Measurements from ENCODE around the gene RPS14. TPM values are rescaled to one million over a fixed set of nuclear protein-coding genes. Genes with fewer than 3 reads are reported as not detected.

Gene RPS14
- total and polyA plus RNA-seq, 2 of the 4 experiments (the other 2 are of a cell fraction), result 6,296 to 7,310 TPM

- Histone ChIP-seq H2AFZ (replicated peaks; ENCODE audit: low read length, poor library complexity) (no peak overlapping the region), H4K8ac (ENCODE audit: low read depth in 2 of 2, low read length in 2 of 2) (peak overlapping the region; percentile 10 to 34; a peak in 3 of 4 replicates), H3K56ac (ENCODE audit: extremely low read depth, insufficient read depth, low read length) (no peak overlapping the region), H3K79me1 (ENCODE audit: low read depth in 1 of 2, low read length in 2 of 2) (peaks cover 15 to 61% of the 10 kb centered on the region in 2 experiments; a peak in 3 of 4 replicates), H3K4me1 (ENCODE audit: control insufficient read depth, insufficient read depth, low read length) (peaks cover 48% of the 10 kb centered on the region), H2BK20ac (ENCODE audit: low read depth, low read length) (0 out of 2 replicates have a peak overlapping the region, but pooled peaks have one; percentile 38), H3K9me3 (ENCODE audit: control insufficient read depth, insufficient read depth, low read length) (no peaks in the 10 kb centered on the region), H4K91ac (ENCODE audit: insufficient read depth, low read depth, low read length) (peak overlapping the region; percentile 72), H2AK9ac (replicated peaks; ENCODE audit: low read depth, low read length, poor library complexity) (peak overlapping the region; percentile 47), H2AK5ac (ENCODE audit: low read depth, low read length) (peak overlapping the region; percentile 30), H3K4ac (ENCODE audit: low read depth, low read length) (peak overlapping the region; percentile 87), H2BK5ac (ENCODE audit: low read depth, low read length, poor library complexity, severe bottlenecking) (peak overlapping the region; percentile 99), H3K23ac (ENCODE audit: low read depth, low read length) (peak overlapping the region; percentile 74; the same call in 1 of the 2 replicates), H2BK15ac (ENCODE audit: low read depth, low read length) (peak overlapping the region; percentile 45; the same call in 2 of the 3 replicates), H3K27me3 (ENCODE audit: control insufficient read depth, insufficient read depth, low read length) (no peaks in the 10 kb centered on the region), H3K18ac (ENCODE audit: low read depth, low read length) (peak overlapping the region; percentile 55; the same call in 1 of the 2 replicates), H2BK120ac (ENCODE audit: low read depth, low read length) (peak overlapping the region; percentile 65; the same call in 1 of the 2 replicates), H3K36me3 (ENCODE audit: control insufficient read depth, insufficient read depth, low read length) (peaks cover 3% of the 10 kb centered on the region; the same call in 1 of the 2 replicates), H3K9ac (ENCODE audit: low read depth, low read length) (peak overlapping the region; percentile 35; the same call in 1 of the 2 replicates), H3K9me1 (ENCODE audit: insufficient read depth, low read length) (peaks cover 17% of the 10 kb centered on the region), H4K20me1 (ENCODE audit: insufficient read depth, low read length) (peaks cover 58% of the 10 kb centered on the region), H4K5ac (ENCODE audit: low read depth, low read length) (peak overlapping the region; percentile 41; the same call in 1 of the 2 replicates), H3K4me2 (ENCODE audit: low read depth, low read length) (peak overlapping the region; percentile 88), H3K14ac (replicated peaks; ENCODE audit: low read depth, low read length) (peak overlapping the region; percentile 48), H3K4me3 (ENCODE audit: insufficient read depth, low read depth, low read length) (no peak overlapping the region), H3K27ac (ENCODE audit: insufficient read depth, low read length) (peak overlapping the region; percentile 75)
- CTCF ChIA-PET, result interaction anchor here (1.5 kb wide), 2 partner anchors 21 to 31 kb away, joined by 3 to 4 read pairs; no protein-coding TSS in a partner anchor
- TF ChIP-seq RCOR1 (IDR thresholded peaks at IDR 0.05; ENCODE audit: insufficient replicate concordance, low read length) (no peak), MXI1 (IDR thresholded peaks at IDR 0.05; ENCODE audit: borderline replicate concordance, low read depth, low read length) (no peak), CEBPB (IDR thresholded peaks at IDR 0.05; ENCODE audit: low read depth, low read length) (no peak), USF2 (IDR thresholded peaks at IDR 0.05; ENCODE audit: low read depth, low read length) (no peak), RFX5 (IDR thresholded peaks at IDR 0.05; ENCODE audit: low read depth, low read length) (no peak), POLR2A (IDR thresholded peaks at IDR 0.05; ENCODE audit: low read depth, low read length) (no peak), MAFK (IDR thresholded peaks at IDR 0.05; ENCODE audit: low read depth, low read length) (no peak)
- WGBS, 2 experiments (ENCODE audit: extremely low coverage in 2 of 2, insufficient read length in 1 of 2), result 47% methylated on average over 2 of the region's 2 CpGs; no CpG with 5 or more reads in 1 of the 2 experiments
- in situ Hi-C loops (cut with MboI; ENCODE audit: low sequenced_read_pairs), result no loop called here
- DNase-seq, result no peak
- dilution Hi-C loops (cut with HindIII; ENCODE audit: low sequenced_read_pairs, unreplicated experiment), result no loop called here
- ATAC-seq (ENCODE audit: low read depth), result no peak
- BruUV-seq (replicated peaks), result no TSS peak
- POLR2A ChIA-PET (ENCODE audit: unreplicated experiment), result interaction anchor here (1.1 kb wide), 1 partner anchor 18 kb away, joined by 3 read pairs; no protein-coding TSS in a partner anchor
- intact Hi-C loops (cut with micrococcal nuclease), result no loop called here
These were observed 40.7 kb upstream of the RPS14 start for GRCh38 chr5:150490296-150490669.
